HCT116 (cell line): ENCODE data around the gene PLEKHM3. TPM values are rescaled to one million over a fixed set of nuclear protein-coding genes. Genes with fewer than 3 reads are reported as not detected.

Experiments used
- ATAC-seq: fragments of 200-7000 bp; cut with Tn5 transposase; 2 replicates; pipeline ENCODE4 v1.9.1; 2020; ENCODE audit warnings: mild to moderate bottlenecking, moderate library complexity
- BruUV-seq: library from RNA; stranded (reverse); fragments of 400-500 nt; replicated peaks from 2 replicates; lab custom pipeline; 2021; lab: Mats Ljungman, UMichigan
- CTCF ChIA-PET: fragments of 300-600 bp; sonication (Branson Sonifier 250); formaldehyde crosslinking; loops from one replicate; lab custom pipeline; 2021; ENCODE audit warnings: antibody characterized with exemption; lab: Charles Lee
- POLR2A ChIA-PET: fragments of 300-600, 350-600 bp; sonication (Branson Sonifier 250); formaldehyde crosslinking; loops from one replicate; lab custom pipeline; 2021; ENCODE audit warnings: antibody characterized with exemption; lab: Charles Lee
- RAD21 ChIA-PET, 2 experiments: fragments of 300-600 bp; sonication (Branson Sonifier 250); formaldehyde crosslinking; loops; one replicate each; lab custom pipeline; 2023; ENCODE audit warnings: low total read pairs in 2 of 2; ENCODE audit not compliant: uncharacterized antibody in 2 of 2, unreplicated experiment in 2 of 2, low non-redundant PET in 1 of 2; lab: Charles Lee
- DNase-seq: peaks from one replicate; pipeline ENCODE4 v3.0.0-alpha.2; 2010; ENCODE audit warnings: low read depth, low spot score
- H2AFZ ChIP-seq: fragments of 200-600 bp; shearing (Covaris generic), sonication (generic); 2 replicates; pipeline ENCODE4 v1.6.1; 2017; ENCODE audit warnings: low read depth, mixed run types, mixed read lengths, antibody characterized with exemption, low read length; ENCODE audit not compliant: poor library complexity, severe bottlenecking
- H3K27ac ChIP-seq: 2 replicates; pipeline ENCODE4 v1.5.1; 2012; ENCODE audit warnings: low read depth, low read length
- H3K27me3 ChIP-seq: fragments of 200-600 bp; sonication (generic); 2 replicates; pipeline ENCODE4 v1.6.1; 2016; ENCODE audit warnings: mixed run types, low read length, mixed read lengths; ENCODE audit not compliant: insufficient read depth
- H3K36me3 ChIP-seq, 2 experiments: fragments of 200-500 bp in 1 of 2; fragments of 200-600 bp in 1 of 2; sonication (Bioruptor generic) in 1 of 2; sonication (generic) in 1 of 2; 2 replicates each; pipeline versions ENCODE4 v1.5.1 to v1.6.1; 2014 to 2016; ENCODE audit warnings: low read length in 2 of 2, inconsistent platforms in 1 of 2, mixed read lengths in 1 of 2, mixed run types in 1 of 2; ENCODE audit not compliant: insufficient read depth in 2 of 2, control insufficient read depth in 1 of 2
- H3K4me1 ChIP-seq, 2 experiments: fragments of 200-600 bp in 1 of 2; sonication (generic) in 1 of 2; 2 replicates each; pipeline versions ENCODE4 v1.5.1 to v1.6.1; 2012 to 2017; ENCODE audit warnings: low read length in 2 of 2, inconsistent platforms in 1 of 2, mild to moderate bottlenecking in 1 of 2, mixed read lengths in 1 of 2, mixed run types in 1 of 2, moderate library complexity in 1 of 2; ENCODE audit not compliant: insufficient read depth in 2 of 2, control insufficient read depth in 1 of 2
- H3K4me2 ChIP-seq: fragments of 200-600 bp; sonication (generic); 2 replicates; pipeline ENCODE4 v1.6.1; 2017; ENCODE audit warnings: mixed run types, low read length, mixed read lengths
- H3K4me3 ChIP-seq, 2 experiments: fragments of 200-600 bp in 1 of 2; sonication (generic) in 1 of 2; replicated peaks in 1 of 2; 2 replicates each; pipeline ENCODE4 v1.5.1; 2011 to 2016; ENCODE audit warnings: low read length in 2 of 2, control low read depth in 1 of 2, low read depth in 1 of 2, mild to moderate bottlenecking in 1 of 2, mixed read lengths in 1 of 2, mixed run types in 1 of 2
- H3K79me2 ChIP-seq: fragments of 200-600 bp; sonication (generic); 2 replicates; pipeline ENCODE4 v1.6.1; 2017; ENCODE audit warnings: mild to moderate bottlenecking, mixed run types, low read length, moderate library complexity, mixed read lengths; ENCODE audit not compliant: insufficient read depth
- H3K9ac ChIP-seq: fragments of 200-600 bp; sonication (generic); 2 replicates; pipeline ENCODE4 v1.6.1; 2016; ENCODE audit warnings: low read length, mixed read lengths
- H3K9me2 ChIP-seq: fragments of 200-600 bp; sonication (generic), shearing (Covaris generic); 2 replicates; pipeline ENCODE4 v1.6.1; 2017; ENCODE audit warnings: mixed run types, mild to moderate bottlenecking, moderate library complexity; ENCODE audit not compliant: insufficient read depth
- H3K9me3 ChIP-seq, 2 experiments: fragments of 200-500 bp in 1 of 2; fragments of 200-600 bp in 1 of 2; sonication (Bioruptor generic) in 1 of 2; sonication (generic) in 1 of 2; 2 replicates each; pipeline ENCODE4 v1.6.1; 2014 to 2017; ENCODE audit warnings: low read length in 2 of 2, mixed read lengths in 2 of 2, inconsistent platforms in 1 of 2, low read depth in 1 of 2, mild to moderate bottlenecking in 1 of 2, mixed run types in 1 of 2, moderate library complexity in 1 of 2; ENCODE audit not compliant: control insufficient read depth in 1 of 2, insufficient read depth in 1 of 2
- H4K20me1 ChIP-seq: fragments of 200-600 bp; sonication (generic), shearing (Covaris generic); 2 replicates; pipeline ENCODE4 v1.6.1; 2017; ENCODE audit warnings: mixed run types, mild to moderate bottlenecking, moderate library complexity; ENCODE audit not compliant: insufficient read depth
- CBX3 ChIP-seq: IDR thresholded peaks from 2 replicates; pipeline ENCODE4 v1.6.1; 2012; ENCODE audit warnings: low read depth
- EGR1 ChIP-seq: IDR thresholded peaks from 2 replicates; pipeline ENCODE4 v1.6.1; 2012; ENCODE audit warnings: low read depth
- ELF1 ChIP-seq: IDR thresholded peaks from 2 replicates; pipeline ENCODE4 v1.6.1; 2012; ENCODE audit warnings: low read depth, borderline replicate concordance
- EZH2phosphoT487 ChIP-seq: fragments of 200-600 bp; IDR thresholded peaks from 2 replicates; pipeline ENCODE4 v1.6.1; 2018; ENCODE audit warnings: antibody characterized with exemption, borderline replicate concordance
- FOSL1 ChIP-seq: IDR thresholded peaks from 2 replicates; pipeline ENCODE4 v1.6.1; 2012; ENCODE audit warnings: low read depth
- POLR2A ChIP-seq: IDR thresholded peaks from 2 replicates; pipeline ENCODE4 v1.7.0; 2011; ENCODE audit warnings: borderline replicate concordance; ENCODE audit not compliant: insufficient read depth, insufficient read length; ENCODE audit errors: extremely low read depth
- POLR2AphosphoS5 ChIP-seq: IDR thresholded peaks from 2 replicates; pipeline ENCODE4 v1.6.1; 2011; ENCODE audit warnings: mild to moderate bottlenecking, low read depth, low read length, moderate library complexity
- RAD21 ChIP-seq: IDR thresholded peaks from 2 replicates; pipeline ENCODE4 v1.6.1; 2012; ENCODE audit warnings: low read depth, mild to moderate bottlenecking
- SIN3A ChIP-seq: IDR thresholded peaks from 2 replicates; pipeline ENCODE4 v1.6.1; 2012; ENCODE audit warnings: low read depth
- SP1 ChIP-seq: IDR thresholded peaks from 2 replicates; pipeline ENCODE4 v1.6.1; 2012; ENCODE audit warnings: low read depth
- SRF ChIP-seq: IDR thresholded peaks from 2 replicates; pipeline ENCODE4 v1.6.1; 2012; ENCODE audit warnings: low read depth
- TCF7L2 ChIP-seq: IDR thresholded peaks from 2 replicates; pipeline ENCODE4 v1.7.0; 2011; ENCODE audit warnings: borderline replicate concordance, inconsistent platforms; ENCODE audit not compliant: insufficient read depth, insufficient read length; ENCODE audit errors: extremely low read depth
- ZFX ChIP-seq: fragments of 450-650 bp; IDR thresholded peaks from 2 replicates; pipeline ENCODE4 v1.6.1; 2017
- intact Hi-C: fragments of 100-400 bp; cut with micrococcal nuclease; formaldehyde crosslinking; loops from 2 replicates; pipeline ENCODE4 v1.10.0; 2022
- total RNA-seq: library from RNA; stranded (reverse); gene quantifications from one replicate; pipeline ENCODE4 v1.2.1, GENCODE V29; 2021; ENCODE audit not compliant: unreplicated experiment
- TF ChIP-seq, protein P1 (sequence below), 3 experiments: fragments of 200-600 bp in 1 of 3; sonication (generic) in 1 of 3; IDR thresholded peaks in 2 of 3; conservative IDR thresholded peaks in 1 of 3; 2 replicates each; pipeline ENCODE4 v1.5.1; 2012 to 2017; ENCODE audit warnings: low read depth in 2 of 3, low read length in 2 of 3, antibody characterized with exemption in 1 of 3, borderline replicate concordance in 1 of 3, control low read depth in 1 of 3, mild to moderate bottlenecking in 1 of 3, mixed read lengths in 1 of 3, mixed run types in 1 of 3, moderate library complexity in 1 of 3; ENCODE audit not compliant: insufficient read depth in 1 of 3
- TF ChIP-seq, protein P2 (sequence below): IDR thresholded peaks from 2 replicates; pipeline ENCODE4 v1.6.1; 2011; ENCODE audit warnings: mild to moderate bottlenecking, low read length, moderate library complexity; ENCODE audit not compliant: insufficient replicate concordance; ENCODE audit errors: extremely low read depth

Gene PLEKHM3
- total RNA-seq, 1 experiment from 2014 or later = 6.3 TPM

DNA sequence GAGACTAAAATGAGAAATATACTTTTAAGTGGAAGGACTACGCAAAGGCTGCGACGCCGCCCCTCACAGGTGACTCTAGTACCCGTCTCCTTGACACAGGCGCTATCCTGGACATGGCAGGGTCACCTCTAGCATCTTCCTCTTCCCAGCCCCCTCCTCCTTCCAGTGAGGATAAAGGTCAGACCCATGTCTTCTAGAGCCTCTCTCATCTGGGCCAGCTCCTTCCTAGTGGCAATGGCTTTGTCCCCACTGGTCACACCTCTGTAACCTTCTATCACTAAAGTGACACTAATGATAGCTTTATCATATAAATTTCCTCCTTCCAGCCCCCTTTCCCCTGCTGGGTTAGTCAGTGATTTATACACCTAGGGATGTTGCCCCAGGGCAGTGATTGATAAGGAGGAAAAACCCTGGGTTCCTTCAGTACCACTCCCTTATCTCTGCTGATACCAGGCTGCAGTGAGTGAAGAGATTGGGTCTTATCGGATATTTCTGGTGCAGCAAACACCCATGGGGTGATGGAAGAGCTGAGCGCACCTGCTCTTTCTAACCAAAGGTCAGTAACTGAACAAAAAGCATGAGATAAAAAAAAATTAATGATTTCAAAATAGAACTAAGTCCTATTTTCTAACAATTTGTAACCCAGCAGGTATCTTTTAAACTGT lies 193.6 kb downstream of the PLEKHM3 start:
- TF ChIP-seq EZH2phosphoT487 (no peak), POLR2A (no peak), TCF7L2 (no peak), FOSL1 (no peak)
- TF ChIP-seq, protein P1, sequence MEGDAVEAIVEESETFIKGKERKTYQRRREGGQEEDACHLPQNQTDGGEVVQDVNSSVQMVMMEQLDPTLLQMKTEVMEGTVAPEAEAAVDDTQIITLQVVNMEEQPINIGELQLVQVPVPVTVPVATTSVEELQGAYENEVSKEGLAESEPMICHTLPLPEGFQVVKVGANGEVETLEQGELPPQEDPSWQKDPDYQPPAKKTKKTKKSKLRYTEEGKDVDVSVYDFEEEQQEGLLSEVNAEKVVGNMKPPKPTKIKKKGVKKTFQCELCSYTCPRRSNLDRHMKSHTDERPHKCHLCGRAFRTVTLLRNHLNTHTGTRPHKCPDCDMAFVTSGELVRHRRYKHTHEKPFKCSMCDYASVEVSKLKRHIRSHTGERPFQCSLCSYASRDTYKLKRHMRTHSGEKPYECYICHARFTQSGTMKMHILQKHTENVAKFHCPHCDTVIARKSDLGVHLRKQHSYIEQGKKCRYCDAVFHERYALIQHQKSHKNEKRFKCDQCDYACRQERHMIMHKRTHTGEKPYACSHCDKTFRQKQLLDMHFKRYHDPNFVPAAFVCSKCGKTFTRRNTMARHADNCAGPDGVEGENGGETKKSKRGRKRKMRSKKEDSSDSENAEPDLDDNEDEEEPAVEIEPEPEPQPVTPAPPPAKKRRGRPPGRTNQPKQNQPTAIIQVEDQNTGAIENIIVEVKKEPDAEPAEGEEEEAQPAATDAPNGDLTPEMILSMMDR (IDR thresholded peaks at IDR 0.05 in 2 of 3, conservative IDR thresholded peaks at IDR 0.05 in 1 of 3; ENCODE audit: borderline replicate concordance in 1 of 3, insufficient read depth in 1 of 3, low read depth in 2 of 3, low read length in 2 of 3) = no peak
- TF ChIP-seq, all 23 proteins: peak for 0
- H3K9me2 ChIP-seq = no peaks in the 10 kb centered on the region
- H3K4me1 ChIP-seq = peaks cover 17 to 21% of the 10 kb centered on the region in 2 experiments
- POLR2A ChIA-PET = no interaction called here
- H3K27me3 ChIP-seq = no peaks in the 10 kb centered on the region
- no peak overlapping the region for H2AFZ ChIP-seq
- DNase-seq (no peak), ATAC-seq (no peak)
- no TSS peak for BruUV-seq
- no peak overlapping the region for H3K9ac ChIP-seq
- RAD21 ChIA-PET = no interaction called here
- no peak overlapping the region for H3K4me3 ChIP-seq
- intact Hi-C loops = no loop called here
- no peak overlapping the region for H3K4me2 ChIP-seq
- no peak overlapping the region for H3K27ac ChIP-seq
- no peaks in the 10 kb centered on the region for H4K20me1 ChIP-seq
- H3K79me2 ChIP-seq = no peaks in the 10 kb centered on the region
- no peaks in the 10 kb centered on the region for H3K36me3 ChIP-seq
- CTCF ChIA-PET = no interaction called here
- no peaks in the 10 kb centered on the region for H3K9me3 ChIP-seq

DNA sequence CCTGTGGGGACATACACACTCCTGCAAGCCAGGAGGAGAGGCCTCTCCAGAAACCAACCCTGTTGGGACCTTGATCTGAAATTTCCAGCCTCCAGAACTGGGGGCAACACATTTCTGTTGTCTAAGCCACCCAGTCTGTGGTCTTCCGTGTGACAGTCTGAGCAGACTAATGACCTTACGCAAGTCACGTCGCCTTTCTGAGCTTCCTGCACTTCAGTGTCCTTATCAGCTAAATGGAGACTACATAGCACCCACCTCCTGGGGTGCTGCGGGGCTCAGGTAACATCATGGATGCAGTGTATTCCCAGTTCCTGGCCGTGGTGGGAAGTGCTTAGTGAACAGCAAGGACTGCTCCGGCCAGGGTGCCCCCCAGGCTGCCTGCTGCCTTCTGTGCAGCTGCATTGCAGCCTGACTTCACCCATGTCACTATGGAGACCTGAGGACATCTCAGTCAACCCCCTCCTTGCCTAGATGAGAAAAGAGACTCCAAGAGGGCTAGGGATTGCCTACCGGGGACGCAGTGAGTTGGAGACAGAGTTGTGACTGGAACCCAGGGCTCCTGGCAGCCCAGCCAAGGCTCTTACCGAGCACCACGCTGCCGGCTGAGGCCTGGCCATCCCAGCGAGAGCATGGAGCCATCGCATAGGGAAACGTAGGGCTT lies 194.4 kb downstream of the PLEKHM3 start:
- Histone ChIP-seq H3K27me3 (no peaks in the 10 kb centered on the region), H3K9me3 (no peaks in the 10 kb centered on the region), H3K4me2 (no peak overlapping the region), H3K4me3 (no peak overlapping the region), H3K4me1 (peaks cover 17 to 21% of the 10 kb centered on the region in 2 experiments), H3K27ac (no peak overlapping the region), H4K20me1 (no peaks in the 10 kb centered on the region), H3K9me2 (no peaks in the 10 kb centered on the region), H3K9ac (no peak overlapping the region), H3K79me2 (no peaks in the 10 kb centered on the region), H2AFZ (no peak overlapping the region), H3K36me3 (no peaks in the 10 kb centered on the region)
- POLR2A ChIA-PET = no interaction called here
- no peak for ATAC-seq
- BruUV-seq = no TSS peak
- intact Hi-C loops = no loop called here
- RAD21 ChIA-PET = no interaction called here
- CTCF ChIA-PET = no interaction called here
- DNase-seq = no peak
- TF ChIP-seq SIN3A (no peak), EGR1 (no peak), POLR2AphosphoS5 (no peak), RAD21 (no peak), CBX3 (no peak), SP1 (no peak), SRF (no peak), EZH2phosphoT487 (no peak), ELF1 (no peak), ZFX (no peak)
- TF ChIP-seq, protein P2, sequence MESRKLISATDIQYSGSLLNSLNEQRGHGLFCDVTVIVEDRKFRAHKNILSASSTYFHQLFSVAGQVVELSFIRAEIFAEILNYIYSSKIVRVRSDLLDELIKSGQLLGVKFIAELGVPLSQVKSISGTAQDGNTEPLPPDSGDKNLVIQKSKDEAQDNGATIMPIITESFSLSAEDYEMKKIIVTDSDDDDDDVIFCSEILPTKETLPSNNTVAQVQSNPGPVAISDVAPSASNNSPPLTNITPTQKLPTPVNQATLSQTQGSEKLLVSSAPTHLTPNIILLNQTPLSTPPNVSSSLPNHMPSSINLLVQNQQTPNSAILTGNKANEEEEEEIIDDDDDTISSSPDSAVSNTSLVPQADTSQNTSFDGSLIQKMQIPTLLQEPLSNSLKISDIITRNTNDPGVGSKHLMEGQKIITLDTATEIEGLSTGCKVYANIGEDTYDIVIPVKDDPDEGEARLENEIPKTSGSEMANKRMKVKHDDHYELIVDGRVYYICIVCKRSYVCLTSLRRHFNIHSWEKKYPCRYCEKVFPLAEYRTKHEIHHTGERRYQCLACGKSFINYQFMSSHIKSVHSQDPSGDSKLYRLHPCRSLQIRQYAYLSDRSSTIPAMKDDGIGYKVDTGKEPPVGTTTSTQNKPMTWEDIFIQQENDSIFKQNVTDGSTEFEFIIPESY = no peak
